Type B pancreatic cell (in vitro differentiated cells): Measurements from ENCODE around the gene TMEM39B. TPM values are rescaled to one million over a fixed set of nuclear protein-coding genes. Genes with fewer than 3 reads are reported as not detected.
A peak's percentile ranks its signal among the peaks of the same experiment; 100 is the strongest.

ENCODE experiments used
- DNase-seq: peaks from one replicate; pipeline ENCODE4 v3.0.0; 2021; ENCODE audit warnings: mixed read lengths; ENCODE audit not compliant: unreplicated experiment; ENCODE audit errors: extremely low spot score
- H3K27ac Mint-ChIP-seq: 2 replicates; pipeline ENCODE4 v1.8.0; 2021; ENCODE audit warnings: mild to moderate bottlenecking, mixed read lengths
- H3K27me3 Mint-ChIP-seq: 2 replicates; pipeline ENCODE4 v1.8.0; 2021; ENCODE audit warnings: mixed read lengths
- H3K36me3 Mint-ChIP-seq: 2 replicates; pipeline ENCODE4 v1.8.0; 2021; ENCODE audit warnings: mixed read lengths
- H3K4me1 Mint-ChIP-seq: one replicate; pipeline ENCODE4 v1.8.0; 2021; ENCODE audit warnings: mixed read lengths; ENCODE audit not compliant: unreplicated experiment
- H3K4me3 Mint-ChIP-seq: 2 replicates; pipeline ENCODE4 v1.8.0; 2021; ENCODE audit warnings: mild to moderate bottlenecking, mixed read lengths
- H3K9me3 Mint-ChIP-seq: 2 replicates; pipeline ENCODE4 v1.8.0; 2021; ENCODE audit warnings: mixed read lengths
- total RNA-seq: library from RNA; stranded (reverse); gene quantifications from 2 replicates; pipeline ENCODE4 v1.2.1, GENCODE V29; 2021; ENCODE audit warnings: low replicate concordance
- TF ChIP-seq, protein P1 (sequence below): fragments of 200-600 bp; sonication (generic); conservative IDR thresholded peaks from 2 replicates; pipeline ENCODE4 v1.5.0; 2021; ENCODE audit warnings: antibody characterized with exemption, mild to moderate bottlenecking

The TMEM39B gene
- total RNA-seq, 1 donor from 2014 or later, result 23.3 TPM

DNA sequence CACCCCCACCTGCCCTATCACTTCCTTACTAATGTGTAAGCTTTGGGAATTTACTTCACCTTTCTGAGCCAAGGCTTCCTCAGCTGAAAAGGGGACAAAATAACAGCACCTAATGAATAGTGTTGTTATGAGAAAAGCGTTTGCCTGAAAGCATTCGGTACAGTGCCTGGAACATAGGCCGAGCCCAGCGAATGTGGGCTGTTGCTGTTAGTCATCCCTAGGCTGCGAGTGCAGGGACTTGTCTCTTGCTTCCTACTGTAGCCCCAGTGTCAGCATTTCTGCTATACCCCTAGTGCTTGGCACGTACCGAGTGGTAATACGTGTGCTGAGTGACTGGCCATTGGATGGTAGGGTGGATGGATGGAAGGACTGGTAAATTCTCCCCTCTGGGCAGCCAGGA is 18.4 kb downstream of the TMEM39B start:
- DNase-seq, result no peak
- TF ChIP-seq, protein P1, sequence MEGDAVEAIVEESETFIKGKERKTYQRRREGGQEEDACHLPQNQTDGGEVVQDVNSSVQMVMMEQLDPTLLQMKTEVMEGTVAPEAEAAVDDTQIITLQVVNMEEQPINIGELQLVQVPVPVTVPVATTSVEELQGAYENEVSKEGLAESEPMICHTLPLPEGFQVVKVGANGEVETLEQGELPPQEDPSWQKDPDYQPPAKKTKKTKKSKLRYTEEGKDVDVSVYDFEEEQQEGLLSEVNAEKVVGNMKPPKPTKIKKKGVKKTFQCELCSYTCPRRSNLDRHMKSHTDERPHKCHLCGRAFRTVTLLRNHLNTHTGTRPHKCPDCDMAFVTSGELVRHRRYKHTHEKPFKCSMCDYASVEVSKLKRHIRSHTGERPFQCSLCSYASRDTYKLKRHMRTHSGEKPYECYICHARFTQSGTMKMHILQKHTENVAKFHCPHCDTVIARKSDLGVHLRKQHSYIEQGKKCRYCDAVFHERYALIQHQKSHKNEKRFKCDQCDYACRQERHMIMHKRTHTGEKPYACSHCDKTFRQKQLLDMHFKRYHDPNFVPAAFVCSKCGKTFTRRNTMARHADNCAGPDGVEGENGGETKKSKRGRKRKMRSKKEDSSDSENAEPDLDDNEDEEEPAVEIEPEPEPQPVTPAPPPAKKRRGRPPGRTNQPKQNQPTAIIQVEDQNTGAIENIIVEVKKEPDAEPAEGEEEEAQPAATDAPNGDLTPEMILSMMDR, result no peak
- no peaks in the 10 kb centered on the region for H3K4me1 Mint-ChIP-seq
- H3K4me3 Mint-ChIP-seq, result no peak overlapping the region
- no peaks in the 10 kb centered on the region for H3K9me3 Mint-ChIP-seq
- peaks cover 15% of the 10 kb centered on the region for H3K36me3 Mint-ChIP-seq
- H3K27ac Mint-ChIP-seq, result no peak overlapping the region
- H3K27me3 Mint-ChIP-seq, result no peaks in the 10 kb centered on the region

DNA sequence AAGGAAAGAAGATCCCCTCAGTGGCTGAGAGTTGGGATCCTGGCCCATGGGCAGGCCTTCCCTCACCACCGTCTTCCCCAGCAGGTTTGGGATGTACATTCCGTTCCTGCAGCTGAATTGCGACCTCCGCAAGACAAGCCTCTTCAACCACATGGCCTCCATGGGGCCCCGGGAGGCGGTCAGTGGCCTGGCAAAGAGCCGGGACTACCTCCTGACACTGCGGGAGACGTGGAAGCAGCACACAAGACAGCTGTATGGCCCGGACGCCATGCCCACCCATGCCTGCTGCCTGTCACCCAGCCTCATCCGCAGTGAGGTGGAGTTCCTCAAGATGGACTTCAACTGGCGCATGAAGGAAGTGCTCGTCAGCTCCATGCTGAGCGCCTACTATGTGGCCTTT is 18.9 kb downstream of the TMEM39B start:
- no peak for DNase-seq
- peaks cover 13% of the 10 kb centered on the region for H3K36me3 Mint-ChIP-seq
- no peaks in the 10 kb centered on the region for H3K4me1 Mint-ChIP-seq
- TF ChIP-seq, protein P1, result no peak
- H3K27ac Mint-ChIP-seq, result no peak overlapping the region
- H3K4me3 Mint-ChIP-seq, result no peak overlapping the region
- no peaks in the 10 kb centered on the region for H3K9me3 Mint-ChIP-seq
- H3K27me3 Mint-ChIP-seq, result no peaks in the 10 kb centered on the region

DNA sequence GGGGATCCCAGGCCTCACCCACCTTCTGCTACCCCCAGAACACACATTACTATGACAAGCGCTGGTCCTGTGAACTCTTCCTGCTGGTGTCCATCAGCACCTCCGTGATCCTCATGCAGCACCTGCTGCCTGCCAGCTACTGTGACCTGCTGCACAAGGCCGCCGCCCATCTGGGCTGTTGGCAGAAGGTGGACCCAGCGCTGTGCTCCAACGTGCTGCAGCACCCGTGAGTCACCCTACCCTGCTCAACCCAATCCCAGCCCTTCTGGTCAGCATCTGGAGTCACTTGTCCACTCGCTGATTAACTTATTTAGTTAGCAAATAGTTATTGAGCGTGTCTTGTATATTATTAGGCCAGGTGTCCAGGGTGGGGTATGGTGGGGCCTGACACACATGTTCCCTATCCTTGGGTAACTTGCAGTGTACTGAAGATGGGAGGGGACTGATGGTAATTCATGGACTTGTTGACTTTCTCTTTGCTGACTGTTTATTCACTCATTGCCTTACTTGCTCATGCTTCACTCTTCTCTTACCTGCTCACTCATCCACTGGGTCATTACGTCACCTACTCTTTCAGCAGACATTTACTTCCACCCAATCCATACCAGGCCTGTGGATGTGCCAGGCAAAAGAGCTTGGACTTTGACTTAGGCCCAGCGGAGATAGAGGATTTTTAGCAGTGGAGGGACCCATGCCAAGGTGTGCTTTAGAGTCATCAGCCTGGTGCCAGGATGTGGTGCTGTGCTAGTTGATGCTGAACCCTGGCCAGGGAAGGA is 22.2 kb downstream of the TMEM39B start:
- no peaks in the 10 kb centered on the region for H3K27me3 Mint-ChIP-seq
- peak overlapping the region; percentile 78 for H3K27ac Mint-ChIP-seq
- no peaks in the 10 kb centered on the region for H3K4me1 Mint-ChIP-seq
- TF ChIP-seq, protein P1, result no peak
- peaks cover 19% of the 10 kb centered on the region for H3K36me3 Mint-ChIP-seq
- no peaks in the 10 kb centered on the region for H3K9me3 Mint-ChIP-seq
- DNase-seq, result no peak
- H3K4me3 Mint-ChIP-seq, result no peak overlapping the region

DNA sequence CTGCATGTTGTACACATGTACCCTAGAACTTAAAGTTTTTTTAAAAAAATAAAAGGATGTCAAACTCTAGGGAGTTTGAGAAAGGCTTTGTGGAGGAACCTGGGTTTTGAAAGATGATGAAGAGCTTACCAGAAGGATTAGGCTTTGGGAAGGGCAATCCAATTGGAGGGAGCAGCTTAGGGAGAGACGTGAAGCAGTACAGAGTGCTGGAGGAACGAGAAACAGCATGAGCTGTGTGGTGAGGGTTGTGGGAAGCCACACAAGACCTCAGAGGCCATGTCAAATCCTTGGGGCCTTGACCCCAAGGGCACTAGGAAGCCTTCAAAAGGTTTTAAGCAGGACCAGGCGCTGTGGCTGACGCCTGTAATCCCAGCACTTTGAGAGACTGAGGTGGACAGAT is 26.7 kb downstream of the TMEM39B start:
- Mint-ChIP-seq H3K4me1 (peaks cover 7% of the 10 kb centered on the region), H3K4me3 (no peak overlapping the region), H3K36me3 (peaks cover 23% of the 10 kb centered on the region), H3K9me3 (no peaks in the 10 kb centered on the region), H3K27ac (no peak overlapping the region), H3K27me3 (no peaks in the 10 kb centered on the region)
- TF ChIP-seq, protein P1, result no peak
- DNase-seq, result no peak

DNA sequence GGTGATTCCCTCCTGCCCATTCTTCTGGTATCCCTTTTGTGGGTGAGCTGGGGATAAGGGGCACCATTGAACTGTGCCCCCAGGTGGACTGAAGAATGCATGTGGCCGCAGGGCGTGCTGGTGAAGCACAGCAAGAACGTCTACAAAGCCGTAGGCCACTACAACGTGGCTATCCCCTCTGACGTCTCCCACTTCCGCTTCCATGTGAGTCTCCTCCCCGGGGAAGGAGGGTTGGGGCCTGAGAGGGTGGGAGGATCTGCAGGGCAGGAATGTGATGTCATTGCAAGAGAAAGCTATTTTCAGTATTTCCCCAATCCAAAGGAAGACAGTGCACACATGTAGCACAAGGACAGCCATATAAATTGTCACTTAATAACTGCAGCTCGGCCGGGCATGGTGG is 27.6 kb downstream of the TMEM39B start:
- H3K36me3 Mint-ChIP-seq, result peaks cover 18% of the 10 kb centered on the region
- H3K9me3 Mint-ChIP-seq, result no peaks in the 10 kb centered on the region
- TF ChIP-seq, protein P1, result no peak
- H3K27me3 Mint-ChIP-seq, result no peaks in the 10 kb centered on the region
- no peak overlapping the region for H3K27ac Mint-ChIP-seq
- H3K4me3 Mint-ChIP-seq, result no peak overlapping the region
- H3K4me1 Mint-ChIP-seq, result peaks cover 9% of the 10 kb centered on the region
- DNase-seq, result no peak
